Kidney glomerular epithelial cell (primary cell): ENCODE results near the gene EHBP1L1.

Experiments
- DNase-seq: peaks from one replicate; lab custom pipeline; 2025; lab: John Stamatoyannopoulos, UW

EHBP1L1 gene

DNA sequence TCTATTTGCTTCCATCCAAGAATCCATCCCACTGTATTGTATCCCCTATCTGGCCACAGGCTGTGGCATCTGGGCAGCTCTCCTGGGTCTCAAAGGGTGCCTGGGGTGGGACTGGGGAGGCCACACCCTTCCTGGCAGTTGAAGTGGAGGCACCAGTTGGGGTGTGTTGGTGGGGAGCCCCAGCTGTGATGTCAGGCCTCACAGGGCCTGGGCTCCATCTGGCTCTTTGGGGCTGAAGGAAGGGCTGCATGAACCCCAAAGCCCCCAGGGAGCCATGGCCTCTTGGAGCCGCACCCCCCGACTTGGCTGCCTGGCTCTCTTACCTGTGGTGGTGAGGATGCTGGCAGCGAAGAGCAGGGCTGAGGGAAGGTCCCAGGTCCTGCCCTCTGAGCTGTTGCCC, 19.3 kb downstream of the EHBP1L1 start:
- no peak for DNase-seq

DNA sequence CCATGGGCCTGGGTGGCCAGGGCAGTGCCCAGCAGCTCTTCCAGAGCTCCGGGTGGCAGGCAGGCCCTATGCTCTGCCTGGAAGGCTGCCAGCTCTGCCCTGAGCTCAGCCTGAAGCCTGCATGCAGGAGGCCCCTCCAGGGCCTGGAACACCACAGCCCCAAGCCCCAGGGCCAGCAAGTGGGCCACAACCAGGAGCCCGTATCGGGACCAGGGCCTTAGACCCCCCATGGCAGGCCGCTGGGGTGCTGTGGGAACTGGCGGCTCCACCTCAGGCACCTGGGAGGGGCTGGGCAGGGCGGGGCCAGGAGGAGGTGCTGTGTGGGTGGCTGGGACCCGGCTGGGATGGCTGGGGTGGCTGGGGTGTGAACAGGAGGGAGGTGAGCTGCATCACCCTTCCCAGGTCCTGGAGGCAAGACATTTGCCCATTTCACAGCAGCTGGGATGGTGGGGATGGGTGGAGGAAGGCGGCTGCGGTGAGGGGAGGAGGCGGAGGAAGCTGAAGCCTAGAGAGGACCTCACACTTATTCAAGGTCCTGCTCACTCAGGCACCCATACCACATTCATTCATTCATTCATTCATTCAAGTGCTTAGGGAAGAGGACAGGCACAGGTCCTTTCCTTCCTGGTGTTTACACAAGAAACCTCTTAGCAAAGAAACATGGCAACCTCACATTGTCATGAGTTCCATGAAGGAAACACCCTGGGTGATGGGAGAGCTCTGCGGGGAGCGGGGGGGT, 19.9 kb downstream of the EHBP1L1 start, which contains the start of gene KCNK7:
Gene KCNK7 (minus strand): TSS at position 258 of the 739 bp plus-strand sequence. CDS start 28 bp downstream, at position 230.
- DNase-seq, result no peak

DNA sequence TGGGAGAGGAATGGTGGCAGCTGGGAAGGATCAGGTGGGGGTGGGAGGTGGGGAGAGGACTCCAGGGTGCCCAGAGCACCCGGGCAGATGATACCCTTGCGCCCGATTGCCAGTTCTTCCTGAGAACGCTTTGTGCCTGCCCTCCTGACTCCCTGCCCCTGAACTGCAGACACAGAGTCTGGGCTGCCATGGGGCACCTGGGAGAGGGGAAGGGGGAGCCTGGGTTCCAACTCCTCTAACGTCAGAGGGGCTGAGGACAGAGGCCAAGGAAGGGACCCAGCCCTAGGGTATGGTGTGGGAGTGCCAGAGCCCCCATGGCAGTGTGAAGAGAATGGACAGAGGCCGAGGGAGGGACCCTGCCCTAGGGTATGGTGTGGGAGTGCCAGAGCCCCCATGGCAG, 20.7 kb downstream of the EHBP1L1 start:
- DNase-seq, result no peak

DNA sequence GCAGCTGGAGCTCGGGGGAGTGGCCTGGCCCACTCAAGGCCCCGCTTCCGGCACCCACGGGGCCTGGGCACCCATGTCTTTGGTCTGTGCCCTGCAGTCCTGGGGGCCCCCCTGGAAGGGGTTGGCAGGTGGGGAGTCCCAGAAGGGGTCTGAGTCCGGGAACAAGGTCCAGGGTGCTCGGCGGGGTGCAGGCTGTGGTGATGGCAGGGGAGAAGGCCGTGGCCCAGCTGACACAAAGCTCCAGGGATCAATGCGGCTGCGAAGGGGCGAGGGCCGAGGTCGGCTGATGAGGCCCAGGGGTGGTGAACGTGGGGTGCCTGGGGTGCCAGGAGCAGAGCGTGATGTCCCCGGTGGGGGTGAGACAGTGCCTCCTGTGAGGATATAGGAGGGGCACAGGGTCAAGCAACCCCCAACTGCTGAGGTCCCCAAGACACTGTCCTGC, 22.4 kb downstream of the EHBP1L1 start:
- no peak for DNase-seq

DNA sequence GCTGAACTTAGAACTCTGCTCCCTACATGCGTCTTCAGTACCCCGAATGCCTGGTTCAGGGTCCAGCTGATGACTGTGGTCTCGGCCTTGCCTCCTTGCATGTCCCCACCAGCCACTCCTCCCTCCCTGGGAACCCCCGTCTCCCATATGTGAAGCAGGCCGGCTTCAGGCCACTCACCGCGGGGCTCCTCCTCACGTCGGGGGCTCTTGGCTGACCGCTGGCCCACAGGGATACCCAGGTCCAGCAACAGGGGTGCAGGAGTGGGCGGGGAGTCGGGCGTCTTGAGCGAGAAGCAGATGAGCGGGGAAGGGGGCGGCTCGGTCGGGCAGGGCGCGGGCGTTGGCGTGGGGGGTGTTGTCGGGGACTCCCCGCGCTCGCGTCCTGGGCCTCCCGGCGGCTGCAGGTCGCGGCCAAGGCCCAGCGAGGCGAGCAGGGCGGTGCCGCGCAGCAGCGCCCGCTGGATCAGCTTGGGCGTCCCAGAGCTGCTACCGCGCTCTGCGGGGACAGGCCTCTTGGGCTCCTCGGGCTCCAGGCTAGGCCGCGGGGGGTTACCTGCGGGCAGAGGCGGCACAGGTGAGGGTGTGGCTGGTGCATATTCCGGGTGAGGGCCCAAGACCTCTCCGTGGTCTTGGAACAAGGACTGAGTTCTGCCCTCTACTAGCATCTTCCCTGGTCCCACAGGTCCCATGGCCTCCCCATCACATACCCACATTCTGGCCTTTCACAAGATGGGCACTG, 23.5 kb downstream of the EHBP1L1 start:
- no peak for DNase-seq

DNA sequence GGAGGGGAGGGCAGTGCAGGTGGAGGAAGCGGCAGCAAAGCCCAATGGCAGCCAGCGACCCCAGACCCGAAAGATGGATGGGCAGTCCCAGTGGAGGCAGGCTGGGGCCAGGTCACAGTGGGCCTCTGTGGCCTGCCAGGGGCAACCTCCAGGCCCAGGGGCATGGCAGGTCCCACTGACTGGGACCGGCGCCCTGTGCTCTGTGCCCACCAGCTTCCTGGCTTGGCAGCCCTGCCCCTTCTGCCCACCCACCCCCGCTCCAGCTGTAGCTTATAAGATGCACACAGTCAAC, 24.0 kb downstream of the EHBP1L1 start:
- no peak for DNase-seq

DNA sequence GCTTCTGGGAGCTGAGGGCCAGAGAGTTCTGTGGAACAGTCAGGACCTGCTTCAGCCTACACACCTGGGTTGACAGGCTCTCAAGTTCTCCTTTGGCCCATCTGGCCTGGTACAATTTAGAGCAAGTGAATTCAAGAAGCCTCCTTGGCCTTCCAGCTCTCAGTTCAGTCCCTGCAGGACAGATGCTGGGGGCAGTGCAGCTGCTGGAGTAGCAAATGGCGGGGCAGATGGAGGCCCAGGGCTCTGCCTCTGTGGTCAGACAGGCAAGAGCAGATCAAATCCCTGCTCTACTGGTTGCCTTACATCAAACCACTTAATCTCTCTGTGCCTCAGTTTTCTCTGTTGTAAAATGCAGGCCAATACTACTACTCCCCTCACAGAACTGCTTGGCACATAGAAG, 28.4 kb downstream of the EHBP1L1 start:
- DNase-seq, result no peak

DNA sequence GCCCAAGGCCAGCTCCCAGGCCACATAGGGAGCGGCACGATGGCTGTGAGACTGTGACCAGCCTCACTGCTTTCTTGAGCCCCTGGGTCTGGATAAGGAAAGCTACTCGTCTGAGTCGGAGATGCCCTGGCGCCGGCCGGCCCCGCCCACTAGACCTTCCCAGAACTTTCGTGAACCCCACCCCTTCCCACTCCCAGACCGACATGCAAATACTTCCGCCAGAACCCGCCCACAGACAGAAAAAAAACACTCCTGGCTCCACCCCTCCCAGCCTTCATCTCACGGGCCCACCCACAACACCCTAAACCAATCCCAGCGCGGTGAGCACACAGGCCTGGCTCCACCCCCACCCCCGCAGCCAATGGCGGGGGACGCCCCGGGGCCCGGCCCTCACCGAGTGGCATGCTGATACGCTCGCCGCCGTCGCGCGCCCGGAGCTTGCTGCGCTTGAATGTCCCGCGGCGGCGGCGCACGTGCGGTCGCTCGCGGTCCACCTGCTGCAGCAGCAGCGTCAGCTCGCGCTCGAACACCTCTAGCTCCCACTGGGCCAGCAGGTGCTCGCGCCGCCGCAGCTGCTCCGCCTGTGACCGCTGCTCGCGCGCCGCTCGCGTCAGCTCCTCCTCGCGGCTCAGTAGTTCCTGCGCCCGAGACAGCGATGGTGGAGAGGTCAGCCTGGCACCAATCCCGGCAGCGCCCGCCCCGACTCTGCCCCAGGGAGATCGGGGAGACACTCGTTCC, 31.2 kb downstream of the EHBP1L1 start:
- peak; percentile 90 for DNase-seq

DNA sequence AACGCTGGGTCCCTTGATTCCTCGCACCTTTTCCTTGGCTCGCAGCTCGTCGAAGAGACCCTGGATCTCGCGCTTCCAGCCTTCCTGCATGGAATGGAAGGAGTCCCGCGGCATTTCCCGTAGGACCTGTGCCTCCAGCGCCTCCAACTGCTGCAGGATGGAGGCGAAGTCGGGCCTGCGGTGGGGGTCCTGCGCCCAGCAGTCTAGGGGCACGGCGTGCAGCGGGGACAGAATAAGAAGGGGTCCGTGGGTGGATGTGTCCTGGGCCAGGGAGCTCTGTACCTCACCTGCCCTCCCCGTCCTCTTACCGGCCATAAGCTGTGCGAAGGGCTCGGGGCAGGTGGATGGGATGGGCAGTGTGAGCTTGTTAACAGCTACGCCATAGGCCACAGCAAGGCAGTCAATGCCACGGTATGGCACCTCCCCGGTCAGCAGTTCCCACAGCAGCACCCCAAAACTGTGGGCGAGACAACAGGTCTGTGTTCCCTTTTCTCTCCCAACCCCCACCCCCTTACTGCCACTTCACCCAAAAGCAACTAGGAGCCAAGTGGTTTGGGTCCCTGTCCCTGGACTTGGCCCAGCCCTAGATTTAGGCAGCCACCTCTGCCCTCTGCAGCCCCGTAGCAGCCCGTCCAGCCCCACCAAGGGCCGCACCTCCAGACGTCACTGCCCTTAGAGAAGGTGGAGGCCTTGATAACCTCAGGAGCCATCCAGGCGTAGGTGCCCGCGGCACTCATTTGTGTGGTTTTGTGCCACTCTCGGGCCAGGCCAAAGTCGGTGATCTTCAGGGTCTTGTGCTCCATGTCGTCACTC, 32.0 kb downstream of the EHBP1L1 start:
- no peak for DNase-seq

DNA sequence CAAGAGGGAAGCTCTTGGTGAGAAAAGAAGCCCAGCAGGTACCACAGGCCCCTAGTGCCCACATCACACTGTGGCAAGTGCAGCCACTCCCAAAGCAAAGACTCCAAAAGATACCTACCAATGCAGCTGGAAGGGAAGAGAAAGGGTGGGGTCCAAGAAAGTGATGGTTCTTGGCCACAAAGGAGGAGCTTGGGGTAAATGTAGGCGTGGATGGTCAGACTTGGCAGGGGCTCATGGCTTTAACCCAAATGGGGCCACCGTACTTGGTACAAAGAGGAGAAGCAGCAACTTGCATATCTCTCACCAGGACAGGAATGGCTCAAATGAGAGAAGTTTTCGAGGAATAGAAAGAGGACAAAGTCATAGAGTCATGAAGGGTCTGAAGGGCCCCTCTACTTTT, 33.4 kb downstream of the EHBP1L1 start:
- DNase-seq, result no peak

DNA sequence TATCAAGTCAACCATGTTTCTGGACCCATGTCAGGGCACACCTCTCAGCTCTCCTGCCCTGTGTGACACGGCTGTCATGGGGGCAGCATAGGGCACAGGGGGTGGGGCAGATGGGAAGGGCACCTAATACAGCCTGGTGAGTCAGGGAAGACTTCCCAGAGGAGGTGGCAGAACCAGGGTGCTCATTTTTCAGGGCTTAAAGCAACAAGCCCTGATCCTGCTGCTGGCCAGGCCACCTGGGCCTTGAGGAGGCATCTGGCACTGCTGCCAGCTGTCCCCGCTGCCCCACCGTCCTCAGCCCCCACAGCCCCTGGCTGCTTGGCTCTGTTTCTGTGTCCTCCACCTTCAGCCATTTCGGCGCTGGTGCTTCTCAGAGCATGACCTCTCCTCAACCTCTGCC, 33.8 kb downstream of the EHBP1L1 start:
- DNase-seq, result no peak

DNA sequence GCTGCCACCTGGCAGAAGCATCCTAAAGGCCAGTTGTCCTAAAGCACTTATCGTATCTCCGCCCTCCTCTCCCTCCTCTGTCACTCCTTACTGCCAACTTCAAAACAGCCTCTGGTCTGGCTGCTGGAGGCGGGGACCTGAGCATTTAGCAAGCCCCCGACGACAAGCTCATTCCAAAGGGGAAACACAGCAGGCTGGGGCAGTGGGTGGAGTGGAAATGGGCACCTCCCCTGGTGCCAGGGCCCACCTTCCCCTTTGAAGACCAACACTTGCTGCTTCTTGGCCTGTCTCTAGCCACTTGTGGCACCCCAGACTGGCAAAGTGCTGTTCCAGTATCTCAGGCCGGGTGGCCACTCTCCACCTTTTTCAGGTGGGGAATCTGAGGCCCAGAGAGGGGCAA, 34.6 kb downstream of the EHBP1L1 start:
- DNase-seq, result no peak

DNA sequence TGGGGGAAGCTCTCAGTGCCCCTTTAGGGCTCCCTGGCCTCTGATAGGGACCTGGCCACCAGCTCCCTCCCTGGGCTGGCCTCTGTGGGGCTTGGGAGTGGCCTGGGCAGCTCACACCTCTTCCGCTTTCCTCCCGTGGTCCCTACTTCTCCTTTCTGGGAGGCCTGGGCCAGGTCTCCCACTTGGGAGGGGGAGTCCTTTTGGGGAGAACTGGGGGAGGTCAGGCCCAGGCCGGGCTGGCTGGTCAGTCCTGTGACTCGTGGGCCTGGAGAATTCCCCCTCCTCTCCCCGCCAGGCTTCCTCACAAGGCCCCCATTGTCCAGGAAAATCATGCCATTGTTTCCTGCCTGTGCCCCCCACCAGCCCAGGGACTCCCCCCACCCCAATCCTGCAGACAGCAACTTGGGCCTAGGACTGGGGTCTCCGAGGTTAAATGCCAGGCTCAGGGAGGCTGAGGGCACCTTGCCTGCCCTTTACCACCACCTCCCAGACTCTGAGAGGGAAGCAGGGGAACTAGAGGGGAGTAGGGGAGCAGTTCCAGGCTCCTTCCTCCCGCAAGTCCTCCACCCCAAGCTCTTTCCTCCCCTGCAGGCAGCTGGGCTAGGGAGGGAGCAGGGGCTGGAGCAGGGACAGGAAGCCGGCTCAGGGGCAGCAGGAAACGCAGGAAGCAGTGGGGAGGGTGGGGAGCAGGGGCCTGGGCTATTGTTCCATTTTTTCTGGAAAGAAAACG, 35.3 kb downstream of the EHBP1L1 start:
- no peak for DNase-seq

DNA sequence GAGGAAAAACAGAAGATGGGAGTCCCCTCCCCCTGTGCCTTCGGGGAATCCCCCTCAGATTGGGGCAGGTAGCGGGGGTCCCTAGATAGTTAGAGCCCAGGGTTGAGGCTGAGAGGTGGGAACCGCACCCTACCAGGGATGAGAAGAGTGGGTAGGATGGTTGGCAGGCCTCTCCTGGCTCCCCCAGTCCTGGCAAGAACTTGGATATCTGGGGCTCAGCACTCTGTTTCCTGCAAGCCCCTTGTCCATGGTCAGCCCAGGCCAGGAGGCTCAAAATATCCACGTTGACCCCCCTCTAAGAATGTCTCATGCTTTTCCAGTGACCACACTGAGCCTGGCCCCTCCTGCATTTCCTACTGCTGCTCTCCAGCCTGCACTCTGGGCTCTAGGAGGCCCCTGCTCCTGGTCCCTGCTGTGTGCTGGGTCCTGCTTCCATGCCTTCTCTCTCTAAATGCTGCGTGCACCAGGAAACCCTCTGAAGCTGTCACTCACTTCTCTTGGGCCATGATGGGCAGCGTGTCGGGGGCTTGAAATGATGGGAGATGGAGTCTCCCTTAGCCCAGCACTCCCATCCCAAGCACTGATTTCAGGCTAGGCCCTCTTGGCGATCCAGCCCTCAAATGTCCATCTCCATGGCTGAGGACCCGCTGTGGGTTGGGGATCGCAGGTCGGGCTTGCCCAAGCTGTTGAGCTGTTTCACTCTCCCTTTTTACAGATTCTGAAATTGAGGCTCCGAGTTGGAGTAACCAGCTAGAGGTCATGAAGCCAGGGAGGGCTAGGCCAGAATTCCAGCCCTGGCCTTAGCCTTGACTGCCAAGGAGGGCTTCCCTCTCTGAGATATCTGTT, 36.1 kb downstream of the EHBP1L1 start:
- DNase-seq, result no peak

DNA sequence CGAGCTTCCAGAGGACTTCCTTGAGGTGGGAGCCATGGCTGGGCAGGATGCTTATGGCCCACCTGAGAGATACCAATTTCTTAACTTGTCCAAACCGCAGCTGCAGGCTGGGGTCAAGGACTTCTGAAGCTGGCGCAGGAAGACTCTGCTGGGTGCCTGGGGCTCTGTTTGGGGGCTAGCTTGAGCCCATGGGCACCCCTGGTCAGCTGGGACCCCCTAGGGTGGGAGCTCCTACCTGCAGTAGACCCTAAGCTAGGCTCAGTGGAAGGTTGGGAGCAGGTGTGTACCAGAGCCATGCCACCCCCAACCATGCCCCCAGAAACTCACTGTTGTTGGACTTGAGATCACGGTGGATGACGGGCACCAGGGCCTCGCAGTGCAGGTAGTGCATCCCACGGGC, 36.8 kb downstream of the EHBP1L1 start:
- DNase-seq, result no peak

DNA sequence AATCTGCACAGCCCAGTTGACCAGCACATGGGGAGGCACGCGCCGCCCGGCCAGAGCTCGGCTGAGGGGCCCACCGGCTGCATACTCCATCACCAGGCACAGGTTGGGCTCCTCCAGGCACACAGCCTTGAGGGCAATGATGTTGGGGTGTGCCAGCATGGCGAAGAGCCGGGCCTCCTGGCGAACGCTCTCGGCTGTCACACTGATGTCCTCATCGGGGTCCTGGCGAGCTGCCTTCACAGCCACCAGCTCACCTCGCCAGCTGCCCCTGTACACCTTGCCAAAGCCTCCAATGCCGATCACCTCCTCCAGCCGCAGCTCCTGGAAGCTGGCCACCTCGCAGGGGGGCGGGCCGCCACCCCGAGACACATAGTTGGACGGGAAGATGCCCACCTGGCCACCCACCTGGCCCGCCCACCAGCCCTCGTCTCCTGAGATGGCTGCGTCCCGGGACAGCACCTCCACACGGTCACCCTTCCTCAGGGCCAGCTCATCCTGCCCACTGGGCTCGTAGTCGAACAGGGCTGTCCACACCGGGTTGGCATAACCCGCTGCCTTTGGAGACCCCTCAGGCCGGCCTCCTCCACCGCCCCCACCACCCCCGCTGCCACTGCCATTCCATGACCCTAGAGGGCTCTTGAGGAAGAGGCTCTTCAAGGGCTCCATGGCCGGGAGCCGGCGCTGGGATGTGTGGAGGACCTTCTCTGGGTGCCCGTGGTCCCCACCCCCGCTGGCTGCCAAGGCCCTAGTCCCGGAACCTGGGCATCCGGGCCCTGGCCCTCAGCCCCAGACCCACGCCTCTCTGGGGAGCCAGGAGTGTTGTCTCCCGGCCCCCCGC, 37.5 kb downstream of the EHBP1L1 start:
- no peak for DNase-seq

DNA sequence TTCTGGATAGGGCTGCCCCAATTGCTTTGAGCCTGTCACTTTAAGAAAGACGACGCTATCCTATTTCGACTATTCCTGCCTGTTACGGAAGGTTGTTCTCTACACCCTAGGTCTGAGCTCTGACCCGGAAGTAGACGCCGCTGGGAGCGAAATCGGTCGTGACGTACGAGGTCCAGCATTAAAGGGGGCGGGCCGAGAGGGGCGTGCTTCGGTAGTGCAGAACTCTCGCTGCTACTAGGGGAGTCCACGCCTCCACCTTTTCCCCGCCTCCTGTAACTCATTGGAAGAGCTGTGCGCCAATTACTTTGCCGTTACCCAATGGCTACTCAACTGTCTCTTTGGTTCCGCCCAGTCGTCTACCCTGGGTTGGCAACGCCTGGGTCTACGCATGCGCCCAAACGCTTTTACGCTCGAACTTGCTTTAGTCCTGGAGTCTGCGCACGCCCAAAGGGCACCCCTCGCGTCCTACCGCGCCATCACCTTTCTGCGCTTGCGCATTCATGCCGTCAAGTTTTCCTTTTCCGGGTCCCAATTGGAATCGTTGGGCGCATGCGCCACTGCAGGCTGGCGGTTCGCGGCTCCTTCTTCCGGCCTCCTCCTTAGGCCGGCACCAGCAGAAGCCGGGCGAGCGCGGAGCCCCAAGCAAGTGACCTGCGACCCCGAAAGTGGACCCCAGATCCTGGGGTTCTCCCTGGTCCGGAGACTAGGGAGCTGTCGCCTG, 39.5 kb downstream of the EHBP1L1 start, which contains the start of gene PCNX3:
Gene PCNX3 (plus strand): TSS at position 548 of the 721 bp plus-strand sequence. CDS start 536 bp downstream, outside the sequence.
- peak; percentile 100 for DNase-seq

DNA sequence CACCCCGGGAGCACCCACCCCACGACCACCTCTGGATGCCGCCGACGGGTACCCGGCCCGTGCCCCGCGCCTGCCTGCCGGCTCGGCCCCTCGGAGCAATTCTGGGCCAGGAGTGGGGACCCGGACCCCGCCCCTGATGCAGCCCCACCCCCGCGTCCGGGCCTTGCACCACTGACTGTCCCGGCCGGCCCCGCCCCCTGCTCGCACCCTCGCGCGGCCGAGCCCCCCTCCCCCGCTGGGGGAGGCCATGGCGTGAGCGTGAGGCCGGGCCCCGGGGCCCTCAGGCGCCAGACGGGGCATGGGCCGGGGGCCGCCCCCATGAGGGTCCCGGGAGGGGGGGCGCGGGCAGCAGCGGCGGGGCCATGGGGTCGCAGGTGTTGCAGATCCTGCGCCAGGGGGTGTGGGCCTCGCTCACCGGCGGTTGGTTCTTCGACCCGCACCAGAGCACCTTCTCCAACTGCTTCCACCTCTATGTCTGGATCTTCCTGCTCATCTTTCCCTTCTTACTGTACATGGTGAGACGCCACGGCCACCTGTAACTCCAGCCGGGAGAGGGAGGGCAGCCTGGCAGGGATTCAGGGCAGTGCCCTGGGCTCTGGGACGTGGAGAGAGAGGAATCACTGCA, 40.2 kb downstream of the EHBP1L1 start:
- no peak for DNase-seq
